Kidney (tissue), 14 donors: Measurements from ENCODE around the gene ZNF57. TPM values are rescaled to one million over a fixed set of nuclear protein-coding genes. Genes with fewer than 3 reads are reported as not detected.

Experiments used
- DNase-seq, 5 donors: peaks; one replicate each; pipeline ENCODE4 v3.0.0-alpha.2; 2013 to 2020
- FAIRE-seq: peaks from 2 replicates; lab custom pipeline; 2012; peaks lifted over from hg19 to GRCh38; lab: Jason Lieb, UNC
- H3K27ac ChIP-seq, 2 donors: one replicate each; pipeline ENCODE4 v1.7.0; 2013; ENCODE audit warnings: low read depth in 2 of 2, low read length in 2 of 2, inconsistent platforms in 1 of 2
- H3K27me3 ChIP-seq: one replicate; pipeline ENCODE4 v1.7.1; 2013; ENCODE audit warnings: low read length, inconsistent platforms; ENCODE audit not compliant: control insufficient read depth, insufficient read depth
- H3K36me3 ChIP-seq, 3 donors: one replicate each; pipeline versions ENCODE4 v1.7.0 to v1.7.1; 2013; ENCODE audit warnings: low read length in 3 of 3, control low read depth in 1 of 3, inconsistent platforms in 1 of 3; ENCODE audit not compliant: insufficient read depth in 3 of 3, control insufficient read depth in 2 of 3
- H3K4me1 ChIP-seq, 3 donors: one replicate each; pipeline versions ENCODE4 v1.7.0 to v1.7.1; 2013; ENCODE audit warnings: low read length in 3 of 3, inconsistent platforms in 1 of 3, low read depth in 1 of 3; ENCODE audit not compliant: control insufficient read depth in 2 of 3, insufficient read depth in 2 of 3
- H3K4me3 ChIP-seq, 3 donors: one replicate each; pipeline versions ENCODE4 v1.7.0 to v1.8.1; 2013; ENCODE audit warnings: low read length in 3 of 3, control low read depth in 1 of 3, inconsistent platforms in 1 of 3
- H3K9ac ChIP-seq, 3 donors: one replicate each; pipeline versions ENCODE4 v1.7.0 to v1.7.1; 2013; ENCODE audit warnings: low read length in 3 of 3, control low read depth in 1 of 3, inconsistent platforms in 1 of 3
- H3K9me3 ChIP-seq, 3 donors: one replicate each; pipeline versions ENCODE4 v1.7.0 to v1.7.1; 2013; ENCODE audit warnings: low read length in 3 of 3, control low read depth in 1 of 3, inconsistent platforms in 1 of 3; ENCODE audit not compliant: control insufficient read depth in 2 of 3, insufficient read depth in 1 of 3
- intact Hi-C: fragments of 100-400 bp; cut with DNase I; formaldehyde crosslinking; loops from one replicate; pipeline ENCODE4 v1.11.1; 2022
- polyA plus RNA-seq: library from polyadenylated mRNA; stranded (reverse); fragments of 350-450 nt; fragmentation: Illumina TruSeq; extraction: RNeasy Lipid Tissue Mini Kit (QIAGEN cat#74804); gene quantifications from one replicate; pipeline ENCODE4 v1.2.3, GENCODE V29; 2014; ENCODE audit warnings: low read depth, low replicate concordance; ENCODE audit not compliant: insufficient read depth
- total RNA-seq: library from RNA; stranded (reverse); fragmentation: NEBNext Ultra II Directional; extraction: Animal tissue kit (Norgen Biotek cat#: 25700); gene quantifications from one replicate; pipeline ENCODE4 v1.2.1, GENCODE V29; 2021
- TF ChIP-seq, protein P1 (sequence below): IDR thresholded peaks from 3 replicates; pipeline ENCODE4 v1.5.1; 2012; ENCODE audit warnings: mild to moderate bottlenecking, moderate library complexity, borderline replicate concordance; ENCODE audit not compliant: insufficient read depth; ENCODE audit errors: extremely low read depth
- donor health status: control.
- donor health status: control.
- donor health status: control.
- donor health status: control.
- donor health status: control.
- donor health status: DM: yes; HTN: yes; CAD: no.
- donor health status: Normal renal cell carcinoma (clear cell type).

Gene ZNF57
- total and polyA plus RNA-seq, 2 donors from 2014 or later: 6.1 to 6.2 TPM

DNA sequence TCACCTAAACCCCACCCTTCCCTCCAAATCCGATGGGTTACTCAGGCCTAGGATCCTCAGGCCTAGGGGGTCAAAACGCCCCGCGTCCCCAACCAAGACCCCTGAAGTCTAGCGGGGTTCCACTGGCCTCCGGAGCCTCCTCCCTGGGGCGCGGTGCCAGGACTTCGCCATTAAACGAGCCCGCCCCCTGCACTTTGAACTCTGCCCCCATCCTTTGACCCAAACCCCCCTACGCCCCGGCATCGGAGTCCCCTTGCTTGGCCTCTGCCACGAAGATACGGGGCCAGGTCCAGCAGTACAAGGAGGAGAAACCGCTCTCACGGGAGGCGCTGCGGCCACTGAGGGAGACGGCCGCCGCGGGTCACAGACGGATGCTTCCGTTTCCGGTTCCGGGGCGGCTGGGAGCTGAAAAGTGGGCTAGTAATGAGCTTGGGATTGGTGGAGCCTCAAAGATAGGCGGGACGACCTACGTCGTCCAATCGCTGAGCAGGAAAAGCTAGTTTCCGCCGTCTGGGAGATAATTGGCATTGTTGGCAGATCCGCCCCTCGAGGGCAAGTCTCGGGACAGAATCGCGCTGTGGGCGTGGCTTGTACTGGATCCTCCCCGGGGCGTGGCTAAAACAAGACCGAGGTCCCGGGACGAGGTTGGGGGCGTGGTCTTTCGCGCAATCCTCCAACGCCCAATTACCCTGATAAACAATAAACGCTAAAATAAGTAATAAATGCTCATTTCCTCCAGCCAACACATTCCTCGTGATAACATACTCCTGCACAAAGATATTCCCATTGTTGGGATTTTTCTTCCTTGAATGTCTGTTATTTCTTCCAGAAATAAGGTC, 49.8 kb downstream of the ZNF57 start:
- Histone ChIP-seq H3K4me1 (peaks cover 0 to 11% (median 3%) of the 10 kb centered on the region in 3 donors), H3K9ac (peak overlapping the region; percentile 79 to 96 (median 89)), H3K9me3 (no peaks in the 10 kb centered on the region), H3K36me3 (no peaks in the 10 kb centered on the region), H3K27ac (peak overlapping the region; percentile 96 to 100), H3K27me3 (no peaks in the 10 kb centered on the region), H3K4me3 (peak overlapping the region; percentile 89 to 96 (median 94))
- peak; percentile 99 for FAIRE-seq
- peak; percentile 100 for DNase-seq
- TF ChIP-seq, protein P1, sequence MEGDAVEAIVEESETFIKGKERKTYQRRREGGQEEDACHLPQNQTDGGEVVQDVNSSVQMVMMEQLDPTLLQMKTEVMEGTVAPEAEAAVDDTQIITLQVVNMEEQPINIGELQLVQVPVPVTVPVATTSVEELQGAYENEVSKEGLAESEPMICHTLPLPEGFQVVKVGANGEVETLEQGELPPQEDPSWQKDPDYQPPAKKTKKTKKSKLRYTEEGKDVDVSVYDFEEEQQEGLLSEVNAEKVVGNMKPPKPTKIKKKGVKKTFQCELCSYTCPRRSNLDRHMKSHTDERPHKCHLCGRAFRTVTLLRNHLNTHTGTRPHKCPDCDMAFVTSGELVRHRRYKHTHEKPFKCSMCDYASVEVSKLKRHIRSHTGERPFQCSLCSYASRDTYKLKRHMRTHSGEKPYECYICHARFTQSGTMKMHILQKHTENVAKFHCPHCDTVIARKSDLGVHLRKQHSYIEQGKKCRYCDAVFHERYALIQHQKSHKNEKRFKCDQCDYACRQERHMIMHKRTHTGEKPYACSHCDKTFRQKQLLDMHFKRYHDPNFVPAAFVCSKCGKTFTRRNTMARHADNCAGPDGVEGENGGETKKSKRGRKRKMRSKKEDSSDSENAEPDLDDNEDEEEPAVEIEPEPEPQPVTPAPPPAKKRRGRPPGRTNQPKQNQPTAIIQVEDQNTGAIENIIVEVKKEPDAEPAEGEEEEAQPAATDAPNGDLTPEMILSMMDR: peak; percentile 1
- intact Hi-C loops: no loop called here

DNA sequence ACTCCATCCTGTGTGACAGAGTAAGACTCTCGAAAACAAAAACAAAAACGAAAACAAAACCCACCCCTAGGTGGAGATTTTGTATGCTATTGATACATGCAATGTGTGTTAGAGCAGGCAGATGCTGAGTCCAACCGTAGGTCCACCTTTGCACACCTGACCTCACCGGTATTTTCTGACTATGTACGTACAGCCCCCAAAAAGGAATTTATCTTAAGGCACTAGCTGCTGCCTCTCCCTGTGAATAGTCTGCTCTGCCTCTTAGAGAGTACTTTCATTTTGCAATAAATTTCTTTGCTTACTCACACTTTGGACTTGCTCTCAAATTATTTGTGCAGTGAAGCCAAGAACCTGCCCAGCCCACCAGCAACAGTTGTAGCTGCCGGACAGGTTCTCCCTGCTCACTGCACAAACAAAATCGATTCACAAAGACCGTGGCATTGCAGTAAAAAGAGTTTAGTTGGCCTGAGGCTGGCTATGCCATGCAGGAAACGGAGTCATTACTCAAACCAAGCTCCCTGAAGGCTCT, 52.3 kb downstream of the ZNF57 start:
- intact Hi-C loops: no loop called here
- H3K9me3 ChIP-seq: no peaks in the 10 kb centered on the region
- peak overlapping the region; percentile 12 to 67 (median 56) for H3K4me3 ChIP-seq
- no peaks in the 10 kb centered on the region for H3K27me3 ChIP-seq
- peak in 4 of 5 donors; percentile 48 to 83 (median 70) for DNase-seq
- peak overlapping the region in 1 of 2 donors; percentile 37 for H3K27ac ChIP-seq
- H3K4me1 ChIP-seq: peaks cover 0 to 11% (median 3%) of the 10 kb centered on the region in 3 donors
- TF ChIP-seq, protein P1: no peak
- H3K9ac ChIP-seq: peak overlapping the region in 1 of 3 donors; percentile 22
- no peak for FAIRE-seq
- no peaks in the 10 kb centered on the region for H3K36me3 ChIP-seq

- intact Hi-C loops: no loop called here
- no peak overlapping the region for H3K9ac ChIP-seq
These were observed 56.4 kb downstream of the ZNF57 start for GRCh38 chr19:2957160-2957559.

More at GRCh38 chr19:2957160-2957559, 56.4 kb downstream of the ZNF57 start:
- peaks cover 0 to 4% (median 0%) of the 10 kb centered on the region in 3 donors for H3K4me1 ChIP-seq
- no peak overlapping the region for H3K4me3 ChIP-seq
- TF ChIP-seq, protein P1: no peak
- H3K27ac ChIP-seq: no peak overlapping the region
- no peaks in the 10 kb centered on the region for H3K9me3 ChIP-seq
- DNase-seq (no peak), FAIRE-seq (no peak)
- H3K27me3 ChIP-seq: no peaks in the 10 kb centered on the region
- no peaks in the 10 kb centered on the region for H3K36me3 ChIP-seq
